GM21576 (cell line): ENCODE data around the gene GSK3A.

Source experiments
- ATAC-seq: cut with Tn5 transposase; IDR thresholded peaks from one replicate; pipeline ENCODE4 v1.9.1; 2021; ENCODE audit warnings: mild to moderate bottlenecking, moderate library complexity; ENCODE audit not compliant: unreplicated experiment

Gene GSK3A

GRCh38 chr19:42201489-42202289 is 40.7 kb downstream of the GSK3A start:
- no peak for ATAC-seq

GRCh38 chr19:42200116-42200715 is 42.2 kb downstream of the GSK3A start:
- ATAC-seq: no peak

GRCh38 chr19:42199440-42200115 is 42.8 kb downstream of the GSK3A start:
- ATAC-seq: peak; percentile 35

GRCh38 chr19:42198676-42199439 is 43.5 kb downstream of the GSK3A start:
- ATAC-seq: peak; percentile 31

GRCh38 chr19:42197375-42197817 is 45.0 kb downstream of the GSK3A start:
- ATAC-seq: no peak

- no peak for ATAC-seq
Measured at GRCh38 chr19:42196011-42197001, 46.1 kb downstream of the GSK3A start.

- ATAC-seq: no peak
Measured at GRCh38 chr19:42193706-42194105, 48.7 kb downstream of the GSK3A start.

GRCh38 chr19:42193294-42193693 is 49.1 kb downstream of the GSK3A start:
- no peak for ATAC-seq

- no peak for ATAC-seq
Measured at GRCh38 chr19:42191855-42192254, 50.5 kb downstream of the GSK3A start.

- ATAC-seq: no peak
Measured at GRCh38 chr19:42191330-42191729, 51.1 kb downstream of the GSK3A start.

GRCh38 chr19:42189133-42189532 is 53.3 kb downstream of the GSK3A start:
- no peak for ATAC-seq

GRCh38 chr19:42188665-42189064 is 53.7 kb downstream of the GSK3A start:
- no peak for ATAC-seq

- no peak for ATAC-seq
Measured at GRCh38 chr19:42185277-42185676, 57.1 kb downstream of the GSK3A start.

- no peak for ATAC-seq
Measured at GRCh38 chr19:42184401-42184861, 58.0 kb downstream of the GSK3A start.
